H1 (cell line): ENCODE data around the gene ASZ1. TPM values are rescaled to one million over a fixed set of nuclear protein-coding genes. Genes with fewer than 3 reads are reported as not detected.

ENCODE experiments used
- ATF2 ChIP-seq: IDR thresholded peaks from 2 replicates; pipeline ENCODE4 v1.6.1; 2012; ENCODE audit warnings: low read length, inconsistent platforms
- ATF3 ChIP-seq: IDR thresholded peaks from 2 replicates; pipeline ENCODE4 v1.6.1; 2011; ENCODE audit warnings: low read depth, mild to moderate bottlenecking, low read length; ENCODE audit not compliant: insufficient read depth
- CTBP2 ChIP-seq: IDR thresholded peaks from 2 replicates; pipeline ENCODE4 v1.7.0; 2011; ENCODE audit warnings: borderline replicate concordance, mild to moderate bottlenecking, moderate library complexity, mixed read lengths, low read length; ENCODE audit not compliant: insufficient read depth, insufficient read length
- EGR1 ChIP-seq: IDR thresholded peaks from 2 replicates; pipeline ENCODE4 v1.6.1; 2011; ENCODE audit warnings: low read depth, low read length, borderline replicate concordance
- EP300 ChIP-seq, 2 experiments: IDR thresholded peaks; 1 replicate in 1 of 2; 2 replicates in 1 of 2; pipeline ENCODE4 v1.6.1; 2011 to 2012; ENCODE audit warnings: low read depth in 2 of 2, low read length in 2 of 2, mild to moderate bottlenecking in 2 of 2, borderline replicate concordance in 1 of 2, inconsistent platforms in 1 of 2, moderate library complexity in 1 of 2
- FOSL1 ChIP-seq: IDR thresholded peaks from 2 replicates; pipeline ENCODE4 v1.6.1; 2011; ENCODE audit warnings: mild to moderate bottlenecking, low read depth, low read length, moderate library complexity; ENCODE audit not compliant: insufficient read depth
- GTF2F1 ChIP-seq: IDR thresholded peaks from 2 replicates; pipeline ENCODE4 v1.6.1; 2012; ENCODE audit warnings: low read depth, low read length, improper control_type of control experiment, borderline replicate concordance
- HDAC6 ChIP-seq: IDR thresholded peaks from one replicate; pipeline ENCODE4 v1.7.1; 2012; ENCODE audit warnings: low read depth, mild to moderate bottlenecking, inconsistent platforms, low read length, moderate library complexity
- KDM4A ChIP-seq: IDR thresholded peaks from one replicate; pipeline ENCODE4 v1.7.1; 2012; ENCODE audit warnings: low read depth, mild to moderate bottlenecking, moderate library complexity, low read length, inconsistent platforms; ENCODE audit not compliant: severe bottlenecking
- MAX ChIP-seq: IDR thresholded peaks from 2 replicates; pipeline ENCODE4 v1.6.1; 2012; ENCODE audit warnings: inconsistent platforms
- NANOG ChIP-seq: IDR thresholded peaks from 2 replicates; pipeline ENCODE4 v1.6.1; 2011; ENCODE audit warnings: low read length, low read depth, mild to moderate bottlenecking, inconsistent platforms; ENCODE audit not compliant: insufficient read depth, poor library complexity, severe bottlenecking
- NRF1 ChIP-seq: IDR thresholded peaks from 2 replicates; pipeline ENCODE4 v1.6.1; 2011; ENCODE audit warnings: mild to moderate bottlenecking, low read depth, low read length, improper control_type of control experiment
- PHF8 ChIP-seq: fragments of 200-600 bp; sonication (generic); conservative IDR thresholded peaks from 2 replicates; pipeline ENCODE4 v1.7.1; 2012; ENCODE audit warnings: low read depth, mild to moderate bottlenecking, inconsistent platforms, low read length, moderate library complexity
- RNF2 ChIP-seq: fragments of 200-900, 300-1000 bp; sonication (generic); IDR thresholded peaks from 2 replicates; pipeline ENCODE4 v1.7.1; 2016; ENCODE audit warnings: borderline replicate concordance, low read depth, mild to moderate bottlenecking, antibody characterized with exemption, low read length; ENCODE audit not compliant: poor library complexity, severe bottlenecking; ENCODE audit errors: missing control alignments
- SAP30 ChIP-seq: fragments of 300-600 bp; sonication (generic); IDR thresholded peaks from 2 replicates; pipeline ENCODE4 v1.7.1; 2012; ENCODE audit warnings: low read length, moderate library complexity, mild to moderate bottlenecking, inconsistent platforms; ENCODE audit not compliant: insufficient read depth, insufficient replicate concordance
- SP1 ChIP-seq: IDR thresholded peaks from 2 replicates; pipeline ENCODE4 v1.6.1; 2011; ENCODE audit warnings: low read depth, low read length
- SRF ChIP-seq: IDR thresholded peaks from 2 replicates; pipeline ENCODE4 v1.6.1; 2011; ENCODE audit warnings: mild to moderate bottlenecking, low read depth, low read length, moderate library complexity
- SUZ12 ChIP-seq: fragments of 200-600 bp; sonication (generic); IDR thresholded peaks from 2 replicates; pipeline ENCODE4 v1.6.1; 2012; ENCODE audit warnings: mild to moderate bottlenecking, inconsistent platforms, low read length, moderate library complexity, mixed read lengths
- TAF1 ChIP-seq: IDR thresholded peaks from 2 replicates; pipeline ENCODE4 v1.6.1; 2011; ENCODE audit warnings: mild to moderate bottlenecking, low read depth, low read length
- TCF12 ChIP-seq: IDR thresholded peaks from 2 replicates; pipeline ENCODE4 v1.6.1; 2011; ENCODE audit warnings: low read depth, mild to moderate bottlenecking, low read length
- polyA plus RNA-seq, 7 experiments: library from polyadenylated mRNA; depleted of rRNA in 3 of 7; stranded (reverse) in 5 of 7; unstranded in 2 of 7; fragments of >200 nt in 5 of 7; fragments of 200-250 nt in 2 of 7; gene quantifications; 1 replicate in 5 of 7; 2 replicates in 1 of 7; 4 replicates in 1 of 7; pipeline versions ENCODE4 v1.2.1 to v1.2.3, GENCODE V29; 2011 to 2013; ENCODE audit warnings: missing spikeins in 2 of 7, mixed read lengths in 2 of 7
- total RNA-seq: library from RNA; stranded (reverse); fragmentation: NEBNext Ultra II Directional; extraction: Animal tissue kit (Norgen Biotek cat#: 25700); gene quantifications from 2 replicates; pipeline ENCODE4 v1.2.1, GENCODE V29; 2021

Gene ASZ1
- total and polyA plus RNA-seq, 2 of the 8 experiments (the other 6 are each of a cell fraction or from before 2014, with no cell fraction given) = not detected

GRCh38 chr7:117323851-117324711 is 103.2 kb downstream of the ASZ1 start (continued):
- TF ChIP-seq SRF (no peak), CTBP2 (peak; percentile 72), NRF1 (no peak), KDM4A (peak; percentile 97), NANOG (no peak), FOSL1 (no peak), TAF1 (no peak), SUZ12 (peak; percentile 61), HDAC6 (no peak), SAP30 (no peak), PHF8 (0 out of 2 replicates have a peak, but pooled peaks have one; percentile 12), EP300 (IDR thresholded peaks at IDR 0.05; ENCODE audit: borderline replicate concordance in 1 of 2, low read depth in 2 of 2, low read length in 2 of 2) (no peak), RNF2 (no peak), ATF2 (no peak), ATF3 (no peak), GTF2F1 (no peak), TCF12 (no peak), SP1 (no peak), MAX (peak; percentile 32; the same call in 1 of the 2 replicates), EGR1 (no peak)
